Neural crest cell (in vitro differentiated cells): ENCODE data around the gene PARM1. TPM values are rescaled to one million over a fixed set of nuclear protein-coding genes. Genes with fewer than 3 reads are reported as not detected.

Experiments used
- DNase-seq: peaks from one replicate; pipeline ENCODE4 v3.0.0; 2021; ENCODE audit warnings: low read depth, mixed read lengths, low spot score
- H3K27ac Mint-ChIP-seq: one replicate; pipeline ENCODE4 v1.8.0; 2021; ENCODE audit warnings: mild to moderate bottlenecking, mixed read lengths; ENCODE audit not compliant: unreplicated experiment
- H3K27me3 Mint-ChIP-seq: 2 replicates; pipeline ENCODE4 v1.8.0; 2021; ENCODE audit warnings: low read depth, mild to moderate bottlenecking, mixed read lengths
- H3K36me3 Mint-ChIP-seq: 2 replicates; pipeline ENCODE4 v1.8.0; 2021; ENCODE audit warnings: low read depth, mild to moderate bottlenecking, mixed read lengths
- H3K4me1 Mint-ChIP-seq: 2 replicates; pipeline ENCODE4 v1.8.0; 2021; ENCODE audit warnings: mixed read lengths
- H3K4me3 Mint-ChIP-seq: one replicate; pipeline ENCODE4 v1.8.0; 2021; ENCODE audit warnings: mild to moderate bottlenecking, mixed read lengths
- H3K9me3 Mint-ChIP-seq: 2 replicates; pipeline ENCODE4 v1.8.0; 2021; ENCODE audit warnings: mixed read lengths
- total RNA-seq: library from RNA; stranded (reverse); gene quantifications from 2 replicates; pipeline ENCODE4 v1.2.1, GENCODE V29; 2021
- TF ChIP-seq, protein P1 (sequence below): fragments of 200-600 bp; sonication (generic); conservative IDR thresholded peaks from 2 replicates; pipeline ENCODE4 v1.5.0; 2021; ENCODE audit warnings: antibody characterized with exemption, mild to moderate bottlenecking

Gene PARM1
- total RNA-seq, 1 donor from 2014 or later, result 0.96 TPM

GRCh38 chr4:74962584-74962983, 29.7 kb downstream of the PARM1 start:
- TF ChIP-seq, protein P1, sequence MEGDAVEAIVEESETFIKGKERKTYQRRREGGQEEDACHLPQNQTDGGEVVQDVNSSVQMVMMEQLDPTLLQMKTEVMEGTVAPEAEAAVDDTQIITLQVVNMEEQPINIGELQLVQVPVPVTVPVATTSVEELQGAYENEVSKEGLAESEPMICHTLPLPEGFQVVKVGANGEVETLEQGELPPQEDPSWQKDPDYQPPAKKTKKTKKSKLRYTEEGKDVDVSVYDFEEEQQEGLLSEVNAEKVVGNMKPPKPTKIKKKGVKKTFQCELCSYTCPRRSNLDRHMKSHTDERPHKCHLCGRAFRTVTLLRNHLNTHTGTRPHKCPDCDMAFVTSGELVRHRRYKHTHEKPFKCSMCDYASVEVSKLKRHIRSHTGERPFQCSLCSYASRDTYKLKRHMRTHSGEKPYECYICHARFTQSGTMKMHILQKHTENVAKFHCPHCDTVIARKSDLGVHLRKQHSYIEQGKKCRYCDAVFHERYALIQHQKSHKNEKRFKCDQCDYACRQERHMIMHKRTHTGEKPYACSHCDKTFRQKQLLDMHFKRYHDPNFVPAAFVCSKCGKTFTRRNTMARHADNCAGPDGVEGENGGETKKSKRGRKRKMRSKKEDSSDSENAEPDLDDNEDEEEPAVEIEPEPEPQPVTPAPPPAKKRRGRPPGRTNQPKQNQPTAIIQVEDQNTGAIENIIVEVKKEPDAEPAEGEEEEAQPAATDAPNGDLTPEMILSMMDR, result no peak
- no peaks in the 10 kb centered on the region for H3K4me1 Mint-ChIP-seq
- no peak overlapping the region for H3K27ac Mint-ChIP-seq
- DNase-seq, result no peak
- H3K27me3 Mint-ChIP-seq, result no peaks in the 10 kb centered on the region
- no peak overlapping the region for H3K4me3 Mint-ChIP-seq
- H3K9me3 Mint-ChIP-seq, result peaks cover 9% of the 10 kb centered on the region
- H3K36me3 Mint-ChIP-seq, result peaks cover 10% of the 10 kb centered on the region

- peaks cover 10% of the 10 kb centered on the region for H3K36me3 Mint-ChIP-seq
- no peak overlapping the region for H3K27ac Mint-ChIP-seq
- TF ChIP-seq, protein P1, result no peak
- H3K4me1 Mint-ChIP-seq, result no peaks in the 10 kb centered on the region
- DNase-seq, result no peak
- H3K27me3 Mint-ChIP-seq, result no peaks in the 10 kb centered on the region
- no peak overlapping the region for H3K4me3 Mint-ChIP-seq
- H3K9me3 Mint-ChIP-seq, result peaks cover 9% of the 10 kb centered on the region
Measured at GRCh38 chr4:74964311-74964710, 31.4 kb downstream of the PARM1 start.

DNA sequence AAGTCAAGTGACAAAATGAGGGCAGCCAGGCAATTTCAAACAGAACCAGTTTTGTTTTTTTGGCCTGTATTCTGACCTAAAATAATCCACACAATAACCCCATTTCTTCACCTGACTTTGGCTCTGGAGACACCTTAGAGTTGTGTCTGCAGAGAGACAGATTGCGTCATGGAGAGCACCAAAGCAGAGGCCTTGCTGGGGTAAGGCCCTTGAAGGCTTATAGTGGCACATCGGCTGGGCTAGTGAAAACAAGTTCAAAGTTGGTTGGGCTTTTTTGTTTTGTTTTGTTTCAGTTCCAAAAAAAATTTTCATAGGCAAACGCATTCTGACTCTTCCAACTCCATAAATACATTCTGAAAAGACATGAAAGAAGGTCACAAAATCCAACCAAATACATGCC, 34.4 kb downstream of the PARM1 start:
- TF ChIP-seq, protein P1, result no peak
- Mint-ChIP-seq H3K27ac (no peak overlapping the region), H3K36me3 (no peaks in the 10 kb centered on the region), H3K4me3 (no peak overlapping the region), H3K9me3 (no peaks in the 10 kb centered on the region), H3K4me1 (no peaks in the 10 kb centered on the region), H3K27me3 (no peaks in the 10 kb centered on the region)
- no peak for DNase-seq

DNA sequence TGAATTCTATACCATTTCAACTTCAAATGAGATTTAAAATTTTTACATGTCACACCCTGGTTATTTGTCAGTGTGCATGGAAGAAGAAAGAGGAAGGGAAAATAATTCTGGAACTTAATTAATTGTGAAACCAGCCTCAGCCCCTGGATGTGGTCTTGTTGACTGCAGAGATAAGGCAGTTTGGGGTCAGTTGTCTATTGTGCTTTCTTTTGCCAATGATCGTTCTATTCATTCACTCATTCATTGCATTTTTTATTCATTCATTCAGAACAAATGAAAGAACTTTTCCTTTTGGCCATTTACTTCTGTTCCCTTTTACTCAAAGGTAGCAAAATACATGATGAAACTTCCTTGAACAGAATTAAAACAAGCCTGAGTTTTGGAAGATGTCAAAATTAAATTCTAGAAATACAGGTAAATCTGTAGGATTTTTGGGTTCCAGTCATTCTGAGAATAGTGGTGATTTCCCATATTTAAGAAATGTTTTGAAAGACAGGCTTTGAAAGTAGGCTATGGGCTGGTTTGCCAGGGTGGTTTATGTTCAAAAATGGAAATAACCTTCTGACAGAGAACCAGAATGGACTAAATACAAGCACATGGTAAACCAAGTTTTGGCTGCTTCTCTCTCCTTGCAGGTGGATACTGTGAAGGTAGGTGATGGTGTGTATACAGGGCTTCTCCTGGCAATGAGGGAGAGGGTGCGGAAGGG, 35.7 kb downstream of the PARM1 start:
- DNase-seq, result no peak
- Mint-ChIP-seq H3K27ac (no peak overlapping the region), H3K36me3 (no peaks in the 10 kb centered on the region), H3K4me3 (no peak overlapping the region), H3K27me3 (no peaks in the 10 kb centered on the region), H3K9me3 (no peaks in the 10 kb centered on the region), H3K4me1 (no peaks in the 10 kb centered on the region)
- TF ChIP-seq, protein P1, result no peak

- Mint-ChIP-seq H3K36me3 (no peaks in the 10 kb centered on the region), H3K27me3 (no peaks in the 10 kb centered on the region), H3K4me3 (no peak overlapping the region), H3K27ac (no peak overlapping the region), H3K4me1 (no peaks in the 10 kb centered on the region), H3K9me3 (no peaks in the 10 kb centered on the region)
- DNase-seq, result no peak
- TF ChIP-seq, protein P1, result peak; percentile 36
Measured at GRCh38 chr4:74969507-74970474, 36.9 kb downstream of the PARM1 start.
